ENCODE results near the gene IP6K1. TPM values are rescaled to one million over a fixed set of nuclear protein-coding genes. Genes with fewer than 3 reads are reported as not detected.

Gene IP6K1
- total RNA-seq, 1 experiment from 2014 or later = 30.6 TPM

DNA sequence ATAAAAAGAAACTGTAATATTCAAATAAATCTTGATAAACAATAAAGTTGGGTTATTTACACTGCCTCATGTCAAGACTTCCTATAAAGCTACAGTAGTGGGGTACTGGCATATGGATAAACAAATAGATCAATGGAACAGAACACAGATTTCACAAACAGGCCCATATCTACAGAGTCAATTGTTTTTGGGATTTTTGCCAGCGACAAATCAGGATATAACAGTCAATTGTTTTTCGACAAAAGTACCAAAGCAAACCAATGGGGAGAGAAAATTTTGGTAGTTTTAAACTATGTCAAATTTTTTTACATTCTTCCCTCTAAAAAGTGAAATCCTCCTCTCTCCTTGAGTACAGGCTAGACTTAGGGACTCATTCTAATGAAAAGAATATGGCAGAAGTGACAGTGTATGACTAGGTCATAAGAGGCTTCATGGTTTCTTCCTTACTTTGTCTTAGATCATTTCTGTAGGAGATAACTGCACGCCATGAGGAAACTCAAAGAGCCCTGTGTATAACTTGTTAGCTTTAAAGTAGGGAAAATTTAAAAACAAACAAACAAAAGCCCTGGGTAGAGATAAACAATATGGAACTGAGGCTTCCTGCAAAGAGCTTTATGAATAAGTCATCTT, 16.9 kb downstream of the IP6K1 start (continued):
- TF ChIP-seq, protein P1, sequence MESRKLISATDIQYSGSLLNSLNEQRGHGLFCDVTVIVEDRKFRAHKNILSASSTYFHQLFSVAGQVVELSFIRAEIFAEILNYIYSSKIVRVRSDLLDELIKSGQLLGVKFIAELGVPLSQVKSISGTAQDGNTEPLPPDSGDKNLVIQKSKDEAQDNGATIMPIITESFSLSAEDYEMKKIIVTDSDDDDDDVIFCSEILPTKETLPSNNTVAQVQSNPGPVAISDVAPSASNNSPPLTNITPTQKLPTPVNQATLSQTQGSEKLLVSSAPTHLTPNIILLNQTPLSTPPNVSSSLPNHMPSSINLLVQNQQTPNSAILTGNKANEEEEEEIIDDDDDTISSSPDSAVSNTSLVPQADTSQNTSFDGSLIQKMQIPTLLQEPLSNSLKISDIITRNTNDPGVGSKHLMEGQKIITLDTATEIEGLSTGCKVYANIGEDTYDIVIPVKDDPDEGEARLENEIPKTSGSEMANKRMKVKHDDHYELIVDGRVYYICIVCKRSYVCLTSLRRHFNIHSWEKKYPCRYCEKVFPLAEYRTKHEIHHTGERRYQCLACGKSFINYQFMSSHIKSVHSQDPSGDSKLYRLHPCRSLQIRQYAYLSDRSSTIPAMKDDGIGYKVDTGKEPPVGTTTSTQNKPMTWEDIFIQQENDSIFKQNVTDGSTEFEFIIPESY (IDR thresholded peaks at IDR 0.05; ENCODE audit: extremely low read depth, insufficient replicate concordance, low read length) = no peak
- TF ChIP-seq ZFX (IDR thresholded peaks at IDR 0.05) (no peak), JUND (IDR thresholded peaks at IDR 0.05) (no peak), ZNF274 (IDR thresholded peaks at IDR 0.05; ENCODE audit: low read depth, low read length) (no peak), EZH2phosphoT487 (IDR thresholded peaks at IDR 0.05; ENCODE audit: borderline replicate concordance) (no peak)

DNA sequence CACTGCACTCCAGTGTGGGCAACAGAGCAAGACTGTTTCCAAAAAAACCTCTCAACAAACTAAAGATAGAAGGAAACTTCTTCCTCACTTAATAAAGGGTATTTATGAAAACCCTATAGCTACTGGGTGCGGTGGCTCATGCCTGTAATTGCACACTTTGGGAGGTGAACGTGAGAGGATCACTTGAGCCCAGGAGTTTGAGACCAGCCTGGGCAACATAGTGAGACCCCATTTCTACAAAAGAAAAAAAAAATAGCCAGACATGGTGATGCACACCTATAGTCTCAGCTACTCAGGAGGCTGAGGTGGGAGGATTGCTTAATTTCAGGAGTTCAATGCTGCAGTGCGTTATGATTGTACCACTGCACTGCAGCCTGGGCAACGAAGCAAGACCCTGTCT, 22.4 kb downstream of the IP6K1 start:
- ChIA-PET CTCF (no interaction called here), POLR2A (interaction anchor here (0.6 kb wide), 1 partner anchor 18 kb away, joined by 3 read pairs; no protein-coding TSS in a partner anchor)
- intact Hi-C loops (cut with micrococcal nuclease) = no loop called here

More for the DNA sequence above, 22.4 kb downstream of the IP6K1 start:
- ATAC-seq = no peak
- H3K4me2 ChIP-seq (ENCODE audit: low read length) = no peak overlapping the region
- no peaks in the 10 kb centered on the region for H3K9me3 ChIP-seq (ENCODE audit: control insufficient read depth in 1 of 2, insufficient read depth in 1 of 2, low read depth in 1 of 2, low read length in 2 of 2)
- TF ChIP-seq EGR1 (IDR thresholded peaks at IDR 0.05; ENCODE audit: low read depth) (no peak), YY1 (IDR thresholded peaks at IDR 0.05; ENCODE audit: extremely low read depth, insufficient replicate concordance, low read depth, low read length) (no peak), EZH2 (IDR thresholded peaks at IDR 0.05) (no peak)
- no TSS peak for BruUV-seq (replicated peaks)
- H2AFZ ChIP-seq (ENCODE audit: low read depth, low read length, poor library complexity, severe bottlenecking) = no peak overlapping the region
- H3K27ac ChIP-seq (ENCODE audit: low read depth, low read length) = no peak overlapping the region
- no peak for DNase-seq (ENCODE audit: low read depth, low spot score)
- H3K4me1 ChIP-seq (ENCODE audit: control insufficient read depth in 1 of 2, insufficient read depth in 2 of 2, low read length in 2 of 2) = no peaks in the 10 kb centered on the region
- no peak overlapping the region for H3K9ac ChIP-seq (ENCODE audit: low read length)
- H3K36me3 ChIP-seq (ENCODE audit: control insufficient read depth in 1 of 2, insufficient read depth in 2 of 2, low read length in 2 of 2) = no peaks in the 10 kb centered on the region
- RAD21 ChIA-PET (ENCODE audit: low non-redundant PET in 1 of 2, low total read pairs in 2 of 2, uncharacterized antibody in 2 of 2, unreplicated experiment in 2 of 2) = no interaction called here
- H3K4me3 ChIP-seq (replicated peaks in 1 of 2; ENCODE audit: low read depth in 1 of 2, low read length in 2 of 2) = no peak overlapping the region
- H3K79me2 ChIP-seq (ENCODE audit: insufficient read depth, low read length) = peaks cover 73% of the 10 kb centered on the region
- peaks cover 3% of the 10 kb centered on the region for H4K20me1 ChIP-seq (ENCODE audit: insufficient read depth)
- no peaks in the 10 kb centered on the region for H3K9me2 ChIP-seq (ENCODE audit: insufficient read depth)
- no peaks in the 10 kb centered on the region for H3K27me3 ChIP-seq (ENCODE audit: insufficient read depth, low read length)
